ENCODE data around the gene FANCM. TPM values are rescaled to one million over a fixed set of nuclear protein-coding genes. Genes with fewer than 3 reads are reported as not detected.

The FANCM gene
- total RNA-seq, 1 donor from 2014 or later = 9.6 TPM

GRCh38 chr14:45227566-45227965 is 91.8 kb downstream of the FANCM start:
- TF ChIP-seq CTCF (IDR thresholded peaks at IDR 0.05; ENCODE audit: partially characterized antibody, unreplicated experiment) = no peak
- Mint-ChIP-seq H3K9me3 (ENCODE audit: unreplicated experiment) (no peaks in the 10 kb centered on the region), H3K36me3 (ENCODE audit: unreplicated experiment) (no peaks in the 10 kb centered on the region)

GRCh38 chr14:45238988-45239387 is 103.3 kb downstream of the FANCM start:
- no peak for DNase-seq
- TF ChIP-seq CTCF (IDR thresholded peaks at IDR 0.05; ENCODE audit: partially characterized antibody, unreplicated experiment) = no peak
- Mint-ChIP-seq H3K9me3 (ENCODE audit: unreplicated experiment) (no peaks in the 10 kb centered on the region), H3K27ac (ENCODE audit: unreplicated experiment) (no peak overlapping the region), H3K4me1 (ENCODE audit: low read depth, unreplicated experiment) (peaks cover 2% of the 10 kb centered on the region), H3K4me3 (ENCODE audit: unreplicated experiment) (no peak overlapping the region), H3K27me3 (ENCODE audit: unreplicated experiment) (no peaks in the 10 kb centered on the region), H3K36me3 (ENCODE audit: unreplicated experiment) (no peaks in the 10 kb centered on the region)

More at GRCh38 chr14:45227566-45227965, 91.8 kb downstream of the FANCM start:
- no peaks in the 10 kb centered on the region for H3K27me3 Mint-ChIP-seq (ENCODE audit: unreplicated experiment)
- no peak for DNase-seq
- no peak overlapping the region for H3K4me3 Mint-ChIP-seq (ENCODE audit: unreplicated experiment)
- no peak overlapping the region for H3K27ac Mint-ChIP-seq (ENCODE audit: unreplicated experiment)
- no peaks in the 10 kb centered on the region for H3K4me1 Mint-ChIP-seq (ENCODE audit: low read depth, unreplicated experiment)

GRCh38 chr14:45242706-45243105 is 107.0 kb downstream of the FANCM start:
- TF ChIP-seq CTCF (IDR thresholded peaks at IDR 0.05; ENCODE audit: partially characterized antibody, unreplicated experiment) = no peak
- Mint-ChIP-seq H3K9me3 (ENCODE audit: unreplicated experiment) (no peaks in the 10 kb centered on the region), H3K4me3 (ENCODE audit: unreplicated experiment) (no peak overlapping the region), H3K36me3 (ENCODE audit: unreplicated experiment) (no peaks in the 10 kb centered on the region), H3K27me3 (ENCODE audit: unreplicated experiment) (no peaks in the 10 kb centered on the region), H3K27ac (ENCODE audit: unreplicated experiment) (no peak overlapping the region), H3K4me1 (ENCODE audit: low read depth, unreplicated experiment) (peaks cover 2% of the 10 kb centered on the region)
- no peak for DNase-seq

- Mint-ChIP-seq H3K36me3 (ENCODE audit: unreplicated experiment) (no peaks in the 10 kb centered on the region), H3K4me1 (ENCODE audit: low read depth, unreplicated experiment) (peaks cover 2% of the 10 kb centered on the region), H3K27me3 (ENCODE audit: unreplicated experiment) (no peaks in the 10 kb centered on the region), H3K4me3 (ENCODE audit: unreplicated experiment) (no peak overlapping the region), H3K27ac (ENCODE audit: unreplicated experiment) (no peak overlapping the region), H3K9me3 (ENCODE audit: unreplicated experiment) (no peaks in the 10 kb centered on the region)
- no peak for DNase-seq
- TF ChIP-seq CTCF (IDR thresholded peaks at IDR 0.05; ENCODE audit: partially characterized antibody, unreplicated experiment) = no peak
Measured at GRCh38 chr14:45246151-45246550, 110.4 kb downstream of the FANCM start.

GRCh38 chr14:45246691-45247090 is 111.0 kb downstream of the FANCM start:
- H3K9me3 Mint-ChIP-seq (ENCODE audit: unreplicated experiment) = no peaks in the 10 kb centered on the region

More at GRCh38 chr14:45246691-45247090, 111.0 kb downstream of the FANCM start:
- H3K27ac Mint-ChIP-seq (ENCODE audit: unreplicated experiment) = no peak overlapping the region
- DNase-seq = no peak
- H3K4me1 Mint-ChIP-seq (ENCODE audit: low read depth, unreplicated experiment) = peaks cover 5% of the 10 kb centered on the region
- H3K27me3 Mint-ChIP-seq (ENCODE audit: unreplicated experiment) = no peaks in the 10 kb centered on the region
- H3K4me3 Mint-ChIP-seq (ENCODE audit: unreplicated experiment) = no peak overlapping the region
- TF ChIP-seq CTCF (IDR thresholded peaks at IDR 0.05; ENCODE audit: partially characterized antibody, unreplicated experiment) = no peak
- no peaks in the 10 kb centered on the region for H3K36me3 Mint-ChIP-seq (ENCODE audit: unreplicated experiment)

Measured in glutamatergic neuron (in vitro differentiated cells).